HepG2 (cell line): ENCODE results near the gene CACNA2D3.

Experiments
- CTCF ChIP-seq: sonication (generic); formaldehyde crosslinking; IDR thresholded peaks from 2 replicates; pipeline ENCODE4 v1.5.0; 2020; ENCODE audit warnings: mild to moderate bottlenecking, missing genetic modification reagents, moderate library complexity
- JUNB ChIP-seq: sonication (generic); formaldehyde crosslinking; IDR thresholded peaks from 2 replicates; pipeline ENCODE4 v1.8.0; 2022; ENCODE audit warnings: missing genetic modification reagents, mild to moderate bottlenecking, borderline replicate concordance
- KDM3A ChIP-seq: IDR thresholded peaks from 2 replicates; pipeline ENCODE4 v1.6.1; 2018; ENCODE audit warnings: low read depth, missing compliant biosample characterization
- KDM4B ChIP-seq: sonication (generic); formaldehyde crosslinking; IDR thresholded peaks from 2 replicates; pipeline ENCODE4 v1.4.0; 2020; ENCODE audit warnings: missing genetic modification reagents
- MATR3 ChIP-seq: sonication (generic); formaldehyde crosslinking; IDR thresholded peaks from 2 replicates; pipeline ENCODE4 v1.4.0; 2020; ENCODE audit warnings: missing genetic modification reagents
- MXI1 ChIP-seq: IDR thresholded peaks from 3 replicates; pipeline ENCODE4 v1.6.1; 2012; ENCODE audit warnings: low read depth, low read length, inconsistent platforms, borderline replicate concordance
- NR1H2 ChIP-seq: sonication (generic); formaldehyde crosslinking; IDR thresholded peaks from 2 replicates; pipeline ENCODE4 v1.8.1; 2022; ENCODE audit warnings: low read depth, missing genetic modification reagents, borderline replicate concordance
- POLR2A ChIP-seq, 2 experiments: IDR thresholded peaks; 2 replicates each; pipeline ENCODE4 v1.6.1; 2011; ENCODE audit warnings: low read depth in 2 of 2, low read length in 2 of 2, mild to moderate bottlenecking in 1 of 2, moderate library complexity in 1 of 2; ENCODE audit not compliant: insufficient read depth in 1 of 2
- TARDBP ChIP-seq: sonication (generic); formaldehyde crosslinking; IDR thresholded peaks from 2 replicates; pipeline ENCODE4 v1.8.0; 2022; ENCODE audit warnings: mild to moderate bottlenecking, missing genetic modification reagents
- ZNF207 ChIP-seq: fragments of 450-650 bp; IDR thresholded peaks from 2 replicates; pipeline ENCODE4 v1.6.1; 2016; ENCODE audit warnings: antibody characterized with exemption, borderline replicate concordance
- ZNF383 ChIP-seq: sonication (generic); formaldehyde crosslinking; IDR thresholded peaks from 2 replicates; pipeline ENCODE4 v1.4.0; 2020; ENCODE audit warnings: missing genetic modification reagents, mild to moderate bottlenecking, borderline replicate concordance
- ZNF576 ChIP-seq: sonication (generic); formaldehyde crosslinking; IDR thresholded peaks from 2 replicates; pipeline ENCODE4 v1.4.0; 2020; ENCODE audit warnings: mild to moderate bottlenecking, missing genetic modification reagents
- ZNF644 ChIP-seq: IDR thresholded peaks from 2 replicates; pipeline ENCODE4 v1.6.1; 2016; ENCODE audit warnings: low read depth

GRCh38 chr3:54133196-54133595, 10.8 kb downstream of the CACNA2D3 start:
- no peak for TF ChIP-seq CTCF
- no peak for TF ChIP-seq MATR3 (CRISPR knock-in tag)
- no peak for TF ChIP-seq NR1H2 (CRISPR knock-in tag)
- TF ChIP-seq ZNF576 (CRISPR knock-in tag): no peak
- TF ChIP-seq TARDBP (CRISPR knock-in tag): no peak
- TF ChIP-seq ZNF644 (CRISPR knock-in tag): no peak
- TF ChIP-seq KDM3A (CRISPR knock-in tag): no peak
- no peak for TF ChIP-seq ZNF383 (CRISPR knock-in tag)
- no peak for TF ChIP-seq KDM4B
- TF ChIP-seq POLR2A (IDR thresholded peaks at IDR 0.05; ENCODE audit: insufficient read depth in 1 of 2, low read depth in 2 of 2, low read length in 2 of 2): no peak
- no peak for TF ChIP-seq JUNB (CRISPR knock-in tag)
- no peak for TF ChIP-seq ZNF207
- TF ChIP-seq MXI1: no peak
